Stimulated activated CD4-positive, alpha-beta T cell treated with anti-CD3 and anti-CD28 coated beads, TNF-alpha, amount 100 ng/mL, for 48 hours (primary cell): Measurements from ENCODE around the gene FLOT2.
"Not testable (repeated sequence)": the region's sequence is repeated elsewhere in the genome, so short reads cannot be mapped to it uniquely, and the experiment has no call there.

Experiments used
- DNase-seq, 3 donors: peaks; one replicate each; pipeline ENCODE4 v3.0.0-alpha.2; 2020; ENCODE audit warnings: low read depth in 3 of 3

FLOT2 gene

GRCh38 chr17:28896884-28897768 lies at the start of gene FLOT2:
Gene FLOT2, minus strand, starts transcription at chr17:28897733. Its CDS starts 159 bp downstream, at chr17:28897574.
- DNase-seq = peak; percentile 27 to 51 (median 44)

- DNase-seq = no peak
Observed at GRCh38 chr17:28946239-28946638, 48.7 kb upstream of the FLOT2 start.

DNA sequence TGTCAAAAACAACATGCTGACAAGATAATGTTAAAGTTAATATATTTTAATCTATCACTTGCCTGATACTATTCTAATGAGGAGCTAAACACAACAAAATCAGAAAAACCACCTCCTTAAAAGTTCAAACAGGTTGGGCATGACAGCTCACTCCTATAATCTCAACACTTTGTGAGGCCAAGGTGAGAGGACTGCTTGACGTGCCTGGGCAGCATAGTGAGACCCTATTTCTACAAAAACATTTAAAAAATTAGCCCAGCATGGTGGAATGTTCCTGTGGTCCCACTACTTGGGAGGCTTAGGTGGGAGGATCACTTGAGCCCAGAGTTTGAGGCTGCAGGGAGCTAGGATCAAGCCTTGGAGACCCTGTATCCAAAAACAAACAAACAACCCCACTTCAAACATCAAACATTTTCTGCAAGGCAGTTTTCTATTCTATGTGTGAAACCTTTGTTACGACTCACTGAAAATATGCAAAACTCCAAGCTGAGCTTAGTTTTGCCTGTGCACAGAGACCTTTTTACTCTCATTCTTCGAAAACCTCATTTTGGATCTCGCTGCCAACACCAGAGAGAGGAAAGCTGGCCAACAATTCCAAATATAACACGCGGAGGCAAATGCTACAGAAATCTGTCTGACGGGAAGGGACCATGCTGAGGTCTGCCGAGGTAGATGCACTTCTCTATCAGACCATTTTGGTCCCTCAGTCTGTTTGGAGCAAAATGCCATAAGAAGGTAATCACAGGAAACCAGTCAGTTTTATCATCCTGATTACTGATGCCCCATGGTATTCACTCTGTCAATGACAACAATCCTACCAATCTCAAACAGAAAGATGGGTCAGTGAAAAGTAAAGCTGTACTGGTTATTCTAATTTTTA lies 47.6 kb upstream of the FLOT2 start:
- DNase-seq = no peak

DNA sequence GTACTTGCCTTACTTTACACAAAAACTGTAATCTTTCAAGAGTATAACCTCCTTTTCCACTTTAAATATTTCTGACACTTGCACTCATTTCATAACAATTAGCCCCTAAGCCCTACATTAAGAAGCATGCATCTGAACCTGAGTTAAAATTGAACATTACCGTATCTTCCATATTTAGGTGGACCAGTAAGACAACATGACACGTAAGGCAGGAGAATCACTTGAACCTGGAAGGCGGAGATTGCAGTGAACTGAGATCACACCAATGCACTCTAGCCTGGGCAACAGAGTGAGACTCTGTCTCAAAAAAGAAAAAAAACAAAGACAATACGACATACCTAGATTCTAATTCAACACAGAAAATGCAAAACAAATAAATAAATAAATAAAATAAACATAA lies 46.8 kb upstream of the FLOT2 start:
- no peak for DNase-seq

DNA sequence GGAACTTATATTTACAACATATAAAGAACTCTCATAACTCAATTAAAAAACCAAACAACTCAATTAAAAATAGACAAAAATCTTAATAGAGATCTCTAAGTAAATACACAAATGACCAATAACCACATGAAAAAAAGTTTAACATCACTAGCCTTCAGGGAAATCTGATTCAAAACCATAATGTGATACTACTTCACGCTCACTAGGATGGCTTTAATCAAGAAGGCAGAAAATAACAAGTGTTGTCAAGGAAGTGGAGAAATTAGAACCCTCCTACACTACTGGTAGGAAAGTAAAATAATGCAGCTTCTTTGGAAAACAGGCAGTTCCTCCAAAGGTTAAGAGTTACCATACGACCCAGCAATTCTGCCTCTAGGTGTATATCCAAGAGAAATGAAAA lies 45.4 kb upstream of the FLOT2 start:
- DNase-seq = no peak

DNA sequence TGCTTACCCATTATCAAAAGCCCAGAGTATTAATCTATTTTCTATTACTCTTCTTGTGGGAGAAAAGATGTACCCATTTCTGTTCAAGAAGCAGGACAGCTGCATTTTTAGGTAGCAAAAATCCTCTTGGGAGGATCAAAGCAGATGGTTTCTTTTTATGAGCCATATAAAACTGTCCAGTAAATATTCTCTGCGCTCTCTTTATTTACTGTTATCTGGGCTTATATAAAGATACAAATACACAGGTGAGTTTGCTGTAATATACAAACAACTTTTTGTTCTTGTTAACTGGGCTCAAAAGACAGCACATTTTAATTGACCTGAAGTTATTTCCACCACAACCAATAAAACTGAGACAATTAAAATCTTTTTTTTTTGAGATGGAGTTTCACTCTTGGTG lies 43.7 kb upstream of the FLOT2 start:
- DNase-seq = no peak

DNA sequence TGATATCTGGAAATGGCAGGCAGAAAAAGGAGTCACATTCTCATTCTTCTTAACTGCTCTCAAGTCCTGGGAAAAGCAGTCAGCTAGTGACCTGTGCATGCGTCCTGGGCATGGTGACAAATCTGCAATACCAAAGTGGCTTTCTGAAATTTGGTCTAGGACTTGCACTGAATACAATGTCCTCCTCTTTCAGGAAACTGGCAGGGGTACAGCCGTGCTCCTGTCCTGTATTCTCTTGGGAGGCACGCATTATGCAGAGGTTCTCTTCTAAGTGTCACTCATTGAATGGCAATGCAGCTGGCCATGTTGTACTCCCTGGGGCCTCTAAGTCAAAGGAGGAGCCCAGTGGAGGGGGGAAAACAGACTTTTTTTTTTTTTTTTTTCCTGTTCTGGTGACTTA lies 43.1 kb upstream of the FLOT2 start:
- no peak for DNase-seq

DNA sequence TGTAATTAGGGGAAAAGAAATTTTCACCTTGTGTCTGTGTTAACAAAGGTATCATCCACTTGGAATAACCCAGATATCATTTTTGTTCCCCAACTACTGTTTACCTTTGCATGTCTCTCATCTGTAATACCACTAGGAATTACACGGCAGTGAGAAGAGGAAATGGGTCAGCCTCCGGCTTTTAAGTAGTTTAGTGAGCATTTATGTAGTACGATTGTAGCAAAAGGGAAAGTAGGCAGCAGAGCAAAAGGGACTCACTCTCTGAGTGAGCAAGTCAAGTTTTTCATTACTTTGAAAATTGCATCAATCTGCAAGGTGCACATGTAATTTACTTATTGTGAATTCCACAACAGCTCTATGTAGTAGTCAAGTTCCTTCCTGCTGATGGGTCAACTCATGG lies 42.6 kb upstream of the FLOT2 start:
- no peak for DNase-seq

DNA sequence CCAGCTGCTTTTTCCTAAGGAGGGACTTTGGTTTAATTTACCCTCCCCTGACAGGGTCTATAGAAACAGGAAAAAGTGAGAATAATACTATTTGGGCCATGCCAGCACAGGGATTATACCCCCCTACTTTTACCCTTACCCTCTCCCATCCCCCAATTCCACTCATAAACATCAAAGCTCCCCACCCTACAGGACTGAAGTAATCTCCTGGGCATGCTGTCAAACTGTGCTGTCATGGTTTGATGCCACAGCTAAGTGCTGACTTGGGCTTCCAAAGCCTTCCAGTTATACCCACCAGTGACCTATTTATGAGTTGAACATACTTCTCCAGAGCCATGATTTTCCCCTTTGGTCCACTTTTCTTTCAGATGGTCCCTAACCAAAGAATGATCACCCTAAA lies 41.0 kb upstream of the FLOT2 start:
- DNase-seq = no peak

DNA sequence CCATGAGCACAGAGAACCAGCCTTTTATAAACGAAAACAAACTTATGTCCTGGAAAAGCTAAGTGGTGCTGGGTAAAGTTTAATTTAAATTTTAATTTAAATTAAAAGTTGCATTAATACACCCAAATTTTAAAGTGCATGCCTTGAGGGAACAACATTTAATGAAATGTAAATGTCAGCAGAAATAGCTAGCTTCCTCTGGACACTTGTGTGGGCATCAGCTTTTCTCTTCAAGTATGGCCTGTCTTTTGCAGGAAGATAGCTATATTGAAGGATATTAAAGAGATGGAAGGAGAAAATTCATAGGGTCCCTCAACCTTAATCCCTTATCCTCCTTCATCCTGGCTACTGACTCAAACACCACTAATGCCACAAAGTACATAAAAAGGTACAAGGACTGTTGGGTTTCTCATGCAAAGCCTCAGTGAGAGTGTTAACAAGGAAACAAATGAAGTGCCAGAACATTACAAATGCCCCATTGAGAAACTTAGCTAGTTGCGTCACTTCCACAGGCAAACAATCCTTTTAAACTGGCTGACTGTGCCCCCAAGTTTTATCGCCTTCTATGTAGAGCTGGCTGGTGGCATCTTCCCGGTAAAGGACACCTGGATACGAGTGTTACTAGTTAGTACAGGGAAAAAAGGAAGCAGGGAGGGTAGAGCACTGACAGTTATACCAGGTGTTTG lies 39.7 kb upstream of the FLOT2 start:
- DNase-seq = no peak

DNA sequence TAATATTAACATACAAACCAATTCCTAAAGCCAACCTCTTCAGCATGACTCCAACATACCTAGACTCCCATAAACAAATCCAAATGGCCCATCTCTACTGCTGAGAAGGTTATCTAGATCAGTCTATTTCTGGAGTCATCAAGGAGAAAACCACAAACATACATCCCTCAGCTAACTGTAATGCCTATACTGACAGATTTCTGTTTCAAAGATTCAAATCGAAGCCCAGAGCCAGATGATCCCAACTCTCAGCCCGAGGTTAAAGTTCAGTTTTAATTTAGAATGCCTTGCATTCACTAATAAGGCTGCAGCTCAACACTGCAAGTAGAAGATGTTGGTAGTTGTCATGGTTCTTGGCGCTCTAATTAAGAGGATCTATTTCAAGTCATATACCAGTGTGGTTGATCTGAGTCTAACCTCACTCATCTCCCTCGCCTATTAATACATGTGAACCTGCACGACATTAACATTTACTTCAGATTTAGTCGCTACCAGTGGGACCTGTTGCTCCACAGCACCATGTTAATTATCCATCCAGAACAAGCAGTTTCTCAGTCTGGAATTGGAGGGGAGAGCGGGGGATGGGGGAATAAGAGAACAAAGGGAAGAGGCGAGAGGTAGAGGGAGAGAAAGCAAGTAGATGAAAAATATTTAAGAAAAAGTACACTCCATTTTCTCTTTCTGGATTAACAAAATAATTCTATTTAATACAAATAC lies 38.4 kb upstream of the FLOT2 start:
- no peak for DNase-seq

DNA sequence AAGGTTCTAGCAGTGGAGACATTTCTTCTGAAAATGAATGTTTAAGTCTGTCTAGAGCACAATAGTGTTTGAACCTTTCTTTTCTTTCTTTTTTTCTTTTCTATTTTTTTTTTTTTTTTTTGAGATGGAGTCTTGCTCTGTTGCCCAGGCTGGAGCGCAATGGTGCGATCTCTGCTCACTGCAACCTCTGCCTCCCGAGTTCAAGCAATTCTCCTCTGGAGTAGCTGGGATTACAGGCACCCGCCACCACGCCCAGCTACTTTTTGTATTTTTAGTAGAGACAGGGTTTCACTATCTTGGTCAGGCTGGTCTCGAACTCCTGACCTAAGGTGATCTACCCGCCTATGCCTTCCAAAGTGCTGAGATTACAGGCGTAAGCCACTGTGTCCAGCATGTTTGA lies 37.0 kb upstream of the FLOT2 start:
- not testable (repeated sequence) for DNase-seq

- no peak for DNase-seq
Observed at GRCh38 chr17:28929787-28930186, 32.3 kb upstream of the FLOT2 start.

- peak in 2 of 3 donors; percentile 27 to 34 for DNase-seq
Observed at GRCh38 chr17:28928061-28928460, 30.5 kb upstream of the FLOT2 start.

DNA sequence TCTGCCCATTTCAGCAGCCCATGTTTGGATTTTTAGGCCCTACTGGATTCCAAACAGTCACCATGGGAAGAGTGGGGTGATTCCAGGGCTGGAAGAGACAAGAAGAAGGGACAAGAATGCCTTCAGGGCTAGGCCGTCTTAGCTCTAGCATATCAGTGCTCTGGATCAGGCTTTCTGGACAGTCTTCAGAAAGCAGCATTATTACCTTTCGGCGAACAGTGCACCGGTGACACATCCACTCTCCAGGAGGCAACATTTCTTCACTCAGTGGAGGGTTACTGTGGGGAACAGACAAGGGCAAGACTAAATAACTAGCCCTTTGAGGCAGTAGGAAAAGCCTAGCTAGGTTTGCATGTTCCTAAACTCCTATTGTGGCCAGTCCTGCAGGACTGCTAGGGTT lies 29.3 kb upstream of the FLOT2 start:
- no peak for DNase-seq

- DNase-seq = no peak
Observed at GRCh38 chr17:28926366-28926765, 28.8 kb upstream of the FLOT2 start.

GRCh38 chr17:28925912-28926365 lies 28.4 kb upstream of the FLOT2 start:
- peak in 1 of 3 donors; percentile 21 for DNase-seq

DNA sequence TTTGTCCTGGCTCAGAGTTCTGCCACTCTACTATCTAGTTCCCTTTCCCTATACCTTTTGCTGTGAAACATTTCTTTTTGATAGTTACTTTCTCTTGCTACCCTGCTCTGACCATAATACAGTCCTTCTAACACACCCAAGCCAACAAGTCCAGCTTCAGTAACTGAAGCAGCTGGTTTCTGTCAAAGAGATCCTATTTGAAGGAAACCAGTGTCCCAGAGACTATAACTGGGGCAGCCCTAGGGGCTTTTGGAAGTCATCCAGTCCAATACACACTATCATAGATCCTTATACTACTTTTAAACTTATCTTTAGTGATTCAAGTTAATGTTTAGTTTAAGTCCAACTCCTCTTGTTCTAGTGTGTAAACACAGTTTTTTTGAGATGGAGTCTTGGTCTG lies 22.7 kb upstream of the FLOT2 start:
- DNase-seq = no peak

- no peak for DNase-seq
Observed at GRCh38 chr17:28918295-28918694, 20.8 kb upstream of the FLOT2 start.

- no peak for DNase-seq
Observed at GRCh38 chr17:28917465-28917864, 19.9 kb upstream of the FLOT2 start.

- DNase-seq = no peak
Observed at GRCh38 chr17:28917029-28917428, 19.5 kb upstream of the FLOT2 start.
